ENCODE measurements around the gene NPTXR. TPM values are rescaled to one million over a fixed set of nuclear protein-coding genes. Genes with fewer than 3 reads are reported as not detected.

Gene NPTXR
- total RNA-seq, 4 donors from 2014 or later: 7.5 to 12.3 (median 8.4) TPM

DNA sequence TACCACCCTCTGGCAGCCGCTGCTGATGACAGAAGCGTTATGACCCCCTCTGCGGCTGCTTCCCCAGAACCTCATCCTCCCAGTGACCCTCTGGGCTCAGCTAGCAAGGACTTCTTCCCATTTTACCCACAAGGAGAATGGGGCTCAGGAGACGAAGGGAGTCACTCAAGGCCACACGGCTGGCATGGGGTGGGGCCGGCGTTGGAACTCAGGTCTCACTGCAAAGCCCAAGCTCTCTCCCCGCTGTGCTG is 71.3 kb downstream of the NPTXR start:
- no peak for TF ChIP-seq EP300 (IDR thresholded peaks at IDR 0.05)
- TF ChIP-seq POLR2A (IDR thresholded peaks at IDR 0.05): no peak
- Histone ChIP-seq H3K27me3 (no peaks in the 10 kb centered on the region), H3K4me3 (no peak overlapping the region), H3K4me1 (peaks cover 0 to 7% (median 0%) of the 10 kb centered on the region in 4 donors), H3K9me3 (no peaks in the 10 kb centered on the region), H3K36me3 (peaks cover 0 to 8% (median 0%) of the 10 kb centered on the region in 3 donors), H3K27ac (no peak overlapping the region)
- no peak for DNase-seq (ENCODE audit: low spot score in 2 of 2)
- 82 to 84% methylated on average over 8 of the region's 8 CpGs for WGBS, 2 donors

DNA sequence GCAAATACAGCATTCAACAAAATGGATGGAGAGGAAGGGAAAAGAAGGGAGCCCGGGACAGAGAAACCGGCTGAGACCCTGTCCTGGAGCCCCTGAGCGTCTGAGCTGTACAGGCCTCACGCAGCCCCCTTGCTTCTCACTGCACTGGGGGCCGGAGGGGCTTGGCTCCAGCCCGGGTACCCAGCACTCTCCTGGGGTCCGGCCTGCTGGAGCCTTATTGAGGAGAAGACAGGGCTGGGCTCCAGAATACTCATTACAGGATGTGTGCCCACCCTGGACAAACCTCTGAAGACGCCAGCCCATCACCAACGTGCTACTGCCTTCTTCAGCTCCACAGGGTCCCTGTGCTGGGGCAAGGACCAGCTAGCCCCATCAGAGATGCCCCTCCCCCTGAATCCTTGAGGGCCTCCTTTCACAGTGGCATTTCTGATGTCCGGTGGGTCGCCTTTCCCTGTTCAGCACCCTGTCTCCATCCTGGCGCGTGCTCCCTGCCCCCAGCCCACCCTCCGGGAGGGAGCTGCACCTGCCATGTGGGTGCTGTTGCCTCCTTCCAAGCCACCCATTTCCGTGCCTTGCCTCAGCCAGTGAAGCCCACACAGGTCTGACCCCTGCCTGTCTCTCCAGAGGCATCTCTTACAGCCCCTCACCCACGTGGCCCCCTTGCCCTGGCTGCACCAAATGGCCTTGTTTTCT is 73.4 kb downstream of the NPTXR start:
- 84 to 89% methylated on average over 16 of the region's 16 CpGs for WGBS, 2 donors

More for the DNA sequence above, 73.4 kb downstream of the NPTXR start:
- H3K27me3 ChIP-seq: no peaks in the 10 kb centered on the region
- no peak overlapping the region for H3K27ac ChIP-seq
- no peaks in the 10 kb centered on the region for H3K36me3 ChIP-seq
- H3K4me3 ChIP-seq: no peak overlapping the region
- no peaks in the 10 kb centered on the region for H3K9me3 ChIP-seq
- no peak for DNase-seq (ENCODE audit: low spot score in 2 of 2)
- TF ChIP-seq EP300 (IDR thresholded peaks at IDR 0.05): no peak
- no peak for TF ChIP-seq POLR2A (IDR thresholded peaks at IDR 0.05)
- TF ChIP-seq, protein P1, sequence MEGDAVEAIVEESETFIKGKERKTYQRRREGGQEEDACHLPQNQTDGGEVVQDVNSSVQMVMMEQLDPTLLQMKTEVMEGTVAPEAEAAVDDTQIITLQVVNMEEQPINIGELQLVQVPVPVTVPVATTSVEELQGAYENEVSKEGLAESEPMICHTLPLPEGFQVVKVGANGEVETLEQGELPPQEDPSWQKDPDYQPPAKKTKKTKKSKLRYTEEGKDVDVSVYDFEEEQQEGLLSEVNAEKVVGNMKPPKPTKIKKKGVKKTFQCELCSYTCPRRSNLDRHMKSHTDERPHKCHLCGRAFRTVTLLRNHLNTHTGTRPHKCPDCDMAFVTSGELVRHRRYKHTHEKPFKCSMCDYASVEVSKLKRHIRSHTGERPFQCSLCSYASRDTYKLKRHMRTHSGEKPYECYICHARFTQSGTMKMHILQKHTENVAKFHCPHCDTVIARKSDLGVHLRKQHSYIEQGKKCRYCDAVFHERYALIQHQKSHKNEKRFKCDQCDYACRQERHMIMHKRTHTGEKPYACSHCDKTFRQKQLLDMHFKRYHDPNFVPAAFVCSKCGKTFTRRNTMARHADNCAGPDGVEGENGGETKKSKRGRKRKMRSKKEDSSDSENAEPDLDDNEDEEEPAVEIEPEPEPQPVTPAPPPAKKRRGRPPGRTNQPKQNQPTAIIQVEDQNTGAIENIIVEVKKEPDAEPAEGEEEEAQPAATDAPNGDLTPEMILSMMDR (IDR thresholded peaks at IDR 0.05): no peak
- H3K4me1 ChIP-seq: peaks cover 0 to 12% (median 0%) of the 10 kb centered on the region in 4 donors

Other genes starting within 250 kb of the NPTXR start
- 10 to 100 TPM in 2 of 4 donors, 1 to 10 TPM in 2; 1.3 to 10.2 (median 6.7) TPM for gene FAM227A, start 187.6 kb downstream of the NPTXR start, total RNA-seq
- gene CBY1, start 187.4 kb downstream of the NPTXR start, total RNA-seq: 10 to 100 TPM; 13.5 to 24.3 (median 17.8) TPM
- gene TOMM22, start 162.1 kb downstream of the NPTXR start, total RNA-seq: 10 to 100 TPM; 23.1 to 28.5 (median 27.1) TPM
- 10 to 100 TPM; 50.7 to 86.4 (median 76.0) TPM for gene JOSD1, start 143.1 kb downstream of the NPTXR start, total RNA-seq
- gene GTPBP1, start 138.1 kb downstream of the NPTXR start, total RNA-seq: 10 to 100 TPM; 46.0 to 72.0 (median 56.6) TPM
- gene SUN2, start 88.0 kb downstream of the NPTXR start, total RNA-seq: 1,000 to 10,000 TPM in 1 of 4 donors, 100 to 1,000 TPM in 3; 640 to 1,234 (median 846) TPM
- 10 to 100 TPM; 14.7 to 17.7 (median 17.1) TPM for gene DNAL4, start 49.9 kb downstream of the NPTXR start, total RNA-seq
- 10 to 100 TPM; 50.0 to 78.0 (median 56.8) TPM for gene CBX6, start 28.2 kb upstream of the NPTXR start, total RNA-seq
- 1 to 10 TPM in 1 of 4 donors, not detected in 3; 3.3 TPM for gene APOBEC3A, start 113.6 kb upstream of the NPTXR start, total RNA-seq
- 1 to 10 TPM in 1 of 4 donors, under 1 TPM in 2, not detected in 1; 0.39 to 3.3 (median 0.60) TPM for gene APOBEC3B, start 138.3 kb upstream of the NPTXR start, total RNA-seq
- 10 to 100 TPM in 2 of 4 donors, 1 to 10 TPM in 2; 6.6 to 14.4 (median 9.9) TPM for gene APOBEC3C, start 170.2 kb upstream of the NPTXR start, total RNA-seq
- gene APOBEC3D, start 177.1 kb upstream of the NPTXR start, total RNA-seq: 1 to 10 TPM in 2 of 4 donors, under 1 TPM in 2; 0.44 to 2.1 (median 1.1) TPM
- gene APOBEC3F, start 196.8 kb upstream of the NPTXR start, total RNA-seq: 1 to 10 TPM; 3.5 to 7.8 (median 5.2) TPM
- gene APOBEC3G, start 233.2 kb upstream of the NPTXR start, total RNA-seq: 10 to 100 TPM in 2 of 4 donors, 1 to 10 TPM in 2; 6.5 to 27.5 (median 11.4) TPM